HEK293T (cell line): ENCODE data around the gene UQCRH.
"Not testable (repeated sequence)": the region's sequence is repeated elsewhere in the genome, so short reads cannot be mapped to it uniquely, and the experiment has no call there.

Experiments
- CTCF ChIA-PET: fragments of 350-600 bp; formaldehyde crosslinking; extraction: SDS; loops from one replicate; lab custom pipeline; 2021; ENCODE audit warnings: antibody characterized with exemption, inconsistent platforms; lab: Yijun Ruan, JAX
- POLR2A ChIA-PET: fragments of 350-600 bp; formaldehyde crosslinking; extraction: SDS; loops from one replicate; lab custom pipeline; 2020; ENCODE audit warnings: antibody characterized with exemption, inconsistent platforms; lab: Yijun Ruan, JAX
- DNase-seq: peaks from one replicate; pipeline ENCODE4 v3.0.0; 2012; ENCODE audit warnings: mixed read lengths; ENCODE audit errors: extremely low spot score
- ARNT ChIP-seq: fragments of 450-650 bp; IDR thresholded peaks from 2 replicates; pipeline ENCODE4 v1.6.1; 2017; ENCODE audit warnings: mild to moderate bottlenecking
- BHLHE40 ChIP-seq: fragments of 450-650 bp; IDR thresholded peaks from 2 replicates; pipeline ENCODE4 v1.6.1; 2016; ENCODE audit warnings: mild to moderate bottlenecking, moderate library complexity, borderline replicate concordance
- CTBP1 ChIP-seq: fragments of 450-650 bp; IDR thresholded peaks from 2 replicates; pipeline ENCODE4 v1.6.1; 2016; ENCODE audit warnings: borderline replicate concordance
- ELF4 ChIP-seq: fragments of 450-650 bp; IDR thresholded peaks from 2 replicates; pipeline ENCODE4 v1.6.1; 2017; ENCODE audit warnings: antibody characterized with exemption
- FOXA1 ChIP-seq: fragments of 450-650 bp; IDR thresholded peaks from 2 replicates; pipeline ENCODE4 v1.6.1; 2016; ENCODE audit warnings: mild to moderate bottlenecking
- FOXK2 ChIP-seq: fragments of 450-650 bp; IDR thresholded peaks from 2 replicates; pipeline ENCODE4 v1.6.1; 2016; ENCODE audit warnings: mild to moderate bottlenecking
- FOXM1 ChIP-seq: fragments of 450-650 bp; IDR thresholded peaks from 2 replicates; pipeline ENCODE4 v1.6.1; 2017; ENCODE audit warnings: mild to moderate bottlenecking, borderline replicate concordance
- HDGF ChIP-seq: fragments of 450-650 bp; IDR thresholded peaks from 2 replicates; pipeline ENCODE4 v1.6.1; 2017; ENCODE audit warnings: antibody characterized with exemption, borderline replicate concordance
- L3MBTL2 ChIP-seq: fragments of 450-650 bp; conservative IDR thresholded peaks from 2 replicates; pipeline ENCODE4 v1.6.1; 2016; ENCODE audit warnings: mild to moderate bottlenecking
- LEF1 ChIP-seq: fragments of 450-650 bp; IDR thresholded peaks from 2 replicates; pipeline ENCODE4 v1.6.1; 2017; ENCODE audit warnings: mild to moderate bottlenecking, borderline replicate concordance
- NFRKB ChIP-seq: fragments of 450-650 bp; IDR thresholded peaks from 2 replicates; pipeline ENCODE4 v1.6.1; 2016; ENCODE audit warnings: mild to moderate bottlenecking, moderate library complexity
- PKNOX1 ChIP-seq: fragments of 450-650 bp; IDR thresholded peaks from 2 replicates; pipeline ENCODE4 v1.6.1; 2016
- SP1 ChIP-seq: fragments of 450-650 bp; IDR thresholded peaks from 2 replicates; pipeline ENCODE4 v1.6.1; 2017
- SUZ12 ChIP-seq: fragments of 450-650 bp; IDR thresholded peaks from 2 replicates; pipeline ENCODE4 v1.6.1; 2016; ENCODE audit warnings: mild to moderate bottlenecking
- TARDBP ChIP-seq: fragments of 450-650 bp; IDR thresholded peaks from 2 replicates; pipeline ENCODE4 v1.6.1; 2016
- ZNF384 ChIP-seq: fragments of 450-650 bp; IDR thresholded peaks from 2 replicates; pipeline ENCODE4 v1.6.1; 2016

UQCRH gene

GRCh38 chr1:46345281-46345680, 41.8 kb downstream of the UQCRH start:
- TF ChIP-seq FOXA1 (no peak), SUZ12 (no peak), LEF1 (no peak), ZNF384 (no peak), NFRKB (no peak), FOXK2 (no peak), TARDBP (no peak), SP1 (no peak), HDGF (no peak), FOXM1 (no peak), ELF4 (no peak), BHLHE40 (no peak), L3MBTL2 (no peak), CTBP1 (no peak)
- POLR2A ChIA-PET, result interaction anchor here (2.2 kb wide), 1 partner anchor 12 kb away, joined by 10 read pairs; no protein-coding TSS in a partner anchor
- CTCF ChIA-PET, result interaction anchor here (1.0 kb wide), 1 partner anchor 12 kb away, joined by 5 read pairs; no protein-coding TSS in a partner anchor
- no peak for DNase-seq

- TF ChIP-seq NFRKB (no peak), ELF4 (no peak), PKNOX1 (no peak), HDGF (no peak), TARDBP (no peak), SUZ12 (no peak), BHLHE40 (no peak), FOXA1 (no peak), L3MBTL2 (no peak), CTBP1 (no peak), FOXK2 (no peak), ARNT (no peak), FOXM1 (no peak), LEF1 (no peak), ZNF384 (no peak)
- POLR2A ChIA-PET, result interaction anchor here (0.7 kb wide), 1 partner anchor 48 kb away, joined by 3 read pairs; no protein-coding TSS in a partner anchor
- CTCF ChIA-PET, result interaction anchor here (0.6 kb wide), 1 partner anchor 66 kb away, joined by 4 read pairs; no protein-coding TSS in a partner anchor
- no peak for DNase-seq
Measured at GRCh38 chr1:46352363-46352762, 48.9 kb downstream of the UQCRH start.

GRCh38 chr1:46355920-46356319, 52.4 kb downstream of the UQCRH start:
- POLR2A ChIA-PET, result interaction anchor here (0.7 kb wide), 1 partner anchor 15 kb away, joined by 3 read pairs; the partner anchor contains the start of gene NSUN4
- DNase-seq, CTCF ChIA-PET: not testable (repeated sequence)

- DNase-seq, result no peak
- ChIA-PET POLR2A (interaction anchor here (1.6 kb wide), 1 partner anchor 22 kb away, joined by 3 read pairs; no protein-coding TSS in a partner anchor), CTCF (no interaction called here)
- TF ChIP-seq PKNOX1 (no peak), ARNT (no peak), TARDBP (no peak), SP1 (no peak), HDGF (no peak), L3MBTL2 (no peak), FOXM1 (no peak), ELF4 (no peak), NFRKB (no peak), LEF1 (no peak), FOXK2 (no peak)
Measured at GRCh38 chr1:46362158-46362557, 58.7 kb downstream of the UQCRH start.

- no peak for TF ChIP-seq CTBP1
- TF ChIP-seq NFRKB, result no peak
- TF ChIP-seq HDGF, result no peak
- TF ChIP-seq FOXK2, result no peak
- TF ChIP-seq FOXM1, result no peak
- TF ChIP-seq BHLHE40, result no peak
- no peak for TF ChIP-seq FOXA1
- TF ChIP-seq SP1, result no peak
- TF ChIP-seq LEF1, result no peak
- TF ChIP-seq ELF4, result no peak
- ChIA-PET CTCF (no interaction called here), POLR2A (interaction anchor here (1.6 kb wide), 1 partner anchor 23 kb away, joined by 3 read pairs; no protein-coding TSS in a partner anchor)
Measured at GRCh38 chr1:46363121-46363520, 59.6 kb downstream of the UQCRH start.

GRCh38 chr1:46364612-46365011, 61.1 kb downstream of the UQCRH start:
- no peak for TF ChIP-seq LEF1
- no peak for TF ChIP-seq ELF4
- TF ChIP-seq SUZ12, result no peak
- no peak for TF ChIP-seq CTBP1
- no peak for TF ChIP-seq PKNOX1
- TF ChIP-seq HDGF, result no peak
- no peak for TF ChIP-seq ZNF384
- TF ChIP-seq TARDBP, result no peak
- TF ChIP-seq BHLHE40, result no peak
- no peak for TF ChIP-seq FOXA1
- ChIA-PET CTCF (interaction anchor here (1.0 kb wide), 1 partner anchor 24 kb away, joined by 3 read pairs; the partner anchor contains the start of gene NSUN4), POLR2A (no interaction called here)
- DNase-seq, result no peak

More at GRCh38 chr1:46363121-46363520, 59.6 kb downstream of the UQCRH start:
- no peak for DNase-seq

GRCh38 chr1:46365796-46366195, 62.3 kb downstream of the UQCRH start:
- CTCF ChIA-PET, POLR2A ChIA-PET, DNase-seq: not testable (repeated sequence)
